H1 (cell line): ENCODE results near the gene PDE8B. TPM values are rescaled to one million over a fixed set of nuclear protein-coding genes. Genes with fewer than 3 reads are reported as not detected.

ENCODE experiments used
- CTCF ChIA-PET: fragments of 300-600 bp; sonication (Branson Sonifier 250); formaldehyde crosslinking; loops from one replicate; lab custom pipeline; 2021; ENCODE audit not compliant: partially characterized antibody; lab: Charles Lee
- POLR2A ChIA-PET: fragments of 300-600 bp; sonication (Branson Sonifier 250); formaldehyde crosslinking; loops from one replicate; lab custom pipeline; 2021; ENCODE audit warnings: inconsistent platforms; ENCODE audit not compliant: partially characterized antibody; lab: Charles Lee
- DNase-seq, 2 experiments: peaks; one replicate each; pipeline versions ENCODE4 v3.0.0 to v3.0.0-alpha.2; 2010 to 2022; ENCODE audit warnings: low spot score in 2 of 2, low read depth in 1 of 2, mixed read lengths in 1 of 2
- FAIRE-seq: peaks from 2 replicates; lab custom pipeline; 2011; peaks lifted over from hg19 to GRCh38; lab: Jason Lieb, UNC
- H2AFZ ChIP-seq: 2 replicates; pipeline ENCODE4 v1.8.1; 2012; ENCODE audit warnings: low read length, inconsistent platforms
- H2AK5ac ChIP-seq: 2 replicates; pipeline ENCODE4 v1.6.1; 2013; ENCODE audit warnings: low read depth, low read length
- H2BK120ac ChIP-seq: replicated peaks from 2 replicates; pipeline ENCODE3; 2013; ENCODE audit warnings: low read depth, low read length, inconsistent platforms
- H2BK12ac ChIP-seq: 2 replicates; pipeline ENCODE4 v1.6.1; 2013; ENCODE audit warnings: low read depth, low read length
- H2BK15ac ChIP-seq: 2 replicates; pipeline ENCODE4 v1.6.1; 2013; ENCODE audit warnings: low read length
- H2BK20ac ChIP-seq: 2 replicates; pipeline ENCODE4 v1.6.1; 2013; ENCODE audit warnings: low read length
- H2BK5ac ChIP-seq: 2 replicates; pipeline ENCODE4 v1.6.1; 2013; ENCODE audit warnings: low read depth, low read length
- H3K14ac ChIP-seq: 2 replicates; pipeline ENCODE4 v1.6.1; 2013; ENCODE audit warnings: inconsistent platforms; ENCODE audit not compliant: insufficient read length
- H3K18ac ChIP-seq: 2 replicates; pipeline ENCODE4 v1.6.1; 2013; ENCODE audit warnings: low read length; ENCODE audit errors: extremely low read depth
- H3K23ac ChIP-seq: 2 replicates; pipeline ENCODE4 v1.6.1; 2013; ENCODE audit warnings: inconsistent platforms; ENCODE audit not compliant: insufficient read length
- H3K23me2 ChIP-seq: 2 replicates; pipeline ENCODE4 v1.6.1; 2013; ENCODE audit warnings: low read depth, low read length
- H3K27ac ChIP-seq: 2 replicates; pipeline ENCODE4 v1.6.1; 2011; ENCODE audit warnings: low read depth, low read length, inconsistent platforms
- H3K27me3 ChIP-seq, 4 experiments: replicated peaks in 1 of 4; 1 replicate in 1 of 4; 2 replicates in 3 of 4; pipeline versions ENCODE4 v1.6.1 to v1.8.1; 2011 to 2013; ENCODE audit warnings: low read length in 3 of 4, mild to moderate bottlenecking in 3 of 4, inconsistent platforms in 2 of 4, mixed read lengths in 2 of 4, moderate library complexity in 1 of 4; ENCODE audit not compliant: control insufficient read depth in 3 of 4, insufficient read depth in 3 of 4; ENCODE audit errors: extremely low read depth in 1 of 4
- H3K36me3 ChIP-seq, 4 experiments: 2 replicates each; pipeline versions ENCODE4 v1.6.1 to v1.8.1; 2011 to 2013; ENCODE audit warnings: mild to moderate bottlenecking in 4 of 4, low read length in 3 of 4, moderate library complexity in 2 of 4, control low read depth in 1 of 4, inconsistent platforms in 1 of 4; ENCODE audit not compliant: insufficient read depth in 4 of 4, control insufficient read depth in 2 of 4
- H3K4ac ChIP-seq: replicated peaks from 2 replicates; pipeline ENCODE3; 2013; ENCODE audit warnings: low read length, low read depth, mixed read lengths, inconsistent platforms; ENCODE audit not compliant: insufficient read length
- H3K4me1 ChIP-seq, 4 experiments: replicated peaks in 1 of 4; 1 replicate in 1 of 4; 2 replicates in 3 of 4; pipeline versions ENCODE4 v1.6.1 to v1.8.1; 2011 to 2013; ENCODE audit warnings: low read length in 3 of 4, inconsistent platforms in 2 of 4, mixed read lengths in 1 of 4; ENCODE audit not compliant: insufficient read depth in 4 of 4, control insufficient read depth in 3 of 4
- H3K4me2 ChIP-seq, 2 experiments: 2 replicates each; pipeline versions ENCODE4 v1.6.1 to v1.8.1; 2011 to 2013; ENCODE audit warnings: low read depth in 2 of 2, low read length in 2 of 2, control low read depth in 1 of 2, inconsistent platforms in 1 of 2, mild to moderate bottlenecking in 1 of 2; ENCODE audit not compliant: insufficient read depth in 1 of 2
- H3K4me3 ChIP-seq, 4 experiments: fragments of 200-600, 300-600 bp in 1 of 4; sonication (generic), shearing (Covaris generic), sonication (Bioruptor Twin) in 1 of 4; 2 replicates each; pipeline versions ENCODE4 v1.5.1 to v1.8.1; 2011 to 2016; ENCODE audit warnings: low read length in 4 of 4, low read depth in 3 of 4, control low read depth in 2 of 4, inconsistent platforms in 2 of 4, mild to moderate bottlenecking in 2 of 4, mixed read lengths in 1 of 4, moderate library complexity in 1 of 4; ENCODE audit not compliant: insufficient read depth in 2 of 4; ENCODE audit errors: extremely low read depth in 1 of 4
- H3K56ac ChIP-seq: replicated peaks from 2 replicates; pipeline ENCODE3; 2013; ENCODE audit warnings: low read depth, mild to moderate bottlenecking, mixed read lengths, low read length, inconsistent platforms; ENCODE audit not compliant: insufficient read length
- H3K79me1 ChIP-seq: 2 replicates; pipeline ENCODE4 v1.6.1; 2013; ENCODE audit warnings: low read depth, low read length, control low read depth
- H3K79me2 ChIP-seq, 2 experiments: 2 replicates each; pipeline versions ENCODE4 v1.6.1 to v1.8.1; 2012 to 2013; ENCODE audit warnings: low read length in 2 of 2, mild to moderate bottlenecking in 2 of 2, inconsistent platforms in 1 of 2; ENCODE audit not compliant: insufficient read depth in 2 of 2, control insufficient read depth in 1 of 2
- H3K9ac ChIP-seq, 4 experiments: replicated peaks in 1 of 4; 1 replicate in 1 of 4; 2 replicates in 3 of 4; pipeline versions ENCODE4 v1.6.1 to v1.8.1; 2011 to 2013; ENCODE audit warnings: low read depth in 3 of 4, low read length in 3 of 4, control low read depth in 2 of 4, mild to moderate bottlenecking in 2 of 4, moderate library complexity in 2 of 4, inconsistent platforms in 1 of 4; ENCODE audit errors: extremely low read depth in 1 of 4
- H3K9me3 ChIP-seq, 2 experiments: 2 replicates each; pipeline versions ENCODE4 v1.6.1 to v1.8.1; 2012 to 2013; ENCODE audit warnings: mild to moderate bottlenecking in 2 of 2, moderate library complexity in 2 of 2, control low read depth in 1 of 2, inconsistent platforms in 1 of 2, low read depth in 1 of 2, low read length in 1 of 2, mixed read lengths in 1 of 2; ENCODE audit not compliant: insufficient read depth in 2 of 2
- H4K20me1 ChIP-seq, 2 experiments: replicated peaks in 1 of 2; 2 replicates each; pipeline versions ENCODE3 to v1.8.1; 2011 to 2013; ENCODE audit warnings: inconsistent platforms in 2 of 2, low read length in 2 of 2, mild to moderate bottlenecking in 1 of 2; ENCODE audit not compliant: insufficient read depth in 2 of 2, control insufficient read depth in 1 of 2
- H4K5ac ChIP-seq: 2 replicates; pipeline ENCODE4 v1.6.1; 2013; ENCODE audit warnings: low read length, low read depth, mixed read lengths, inconsistent platforms; ENCODE audit not compliant: insufficient read length
- H4K8ac ChIP-seq: 2 replicates; pipeline ENCODE4 v1.8.0; 2013; ENCODE audit warnings: mild to moderate bottlenecking, moderate library complexity, low read length, inconsistent platforms; ENCODE audit not compliant: insufficient read depth; ENCODE audit errors: extremely low read depth
- H4K91ac ChIP-seq: replicated peaks from 2 replicates; pipeline ENCODE3; 2013; ENCODE audit warnings: low read length, mixed read lengths, inconsistent platforms; ENCODE audit not compliant: insufficient read length
- BCL11A ChIP-seq, 2 experiments: IDR thresholded peaks; one replicate each; pipeline ENCODE4 v1.6.1; 2011; ENCODE audit warnings: low read depth in 2 of 2, low read length in 2 of 2, mild to moderate bottlenecking in 2 of 2
- CBX5 ChIP-seq: fragments of 300-800, 300-1000 bp; sonication (generic); IDR thresholded peaks from 2 replicates; pipeline ENCODE4 v1.7.1; 2016; ENCODE audit warnings: antibody characterized with exemption, low read length, low read depth
- CBX8 ChIP-seq: fragments of 300-800, 300-1000 bp; sonication (generic); IDR thresholded peaks from 2 replicates; pipeline ENCODE4 v1.7.1; 2016; ENCODE audit warnings: low read depth, low read length, borderline replicate concordance
- CREB1 ChIP-seq: IDR thresholded peaks from 2 replicates; pipeline ENCODE4 v1.6.1; 2012; ENCODE audit warnings: inconsistent platforms
- EGR1 ChIP-seq: IDR thresholded peaks from 2 replicates; pipeline ENCODE4 v1.6.1; 2011; ENCODE audit warnings: low read depth, low read length, borderline replicate concordance
- EZH2 ChIP-seq: fragments of 200-600 bp; sonication (generic); IDR thresholded peaks from 2 replicates; pipeline ENCODE4 v1.7.1; 2012; ENCODE audit warnings: low read depth, mild to moderate bottlenecking, moderate library complexity, low read length, inconsistent platforms; ENCODE audit not compliant: severe bottlenecking
- HDAC2 ChIP-seq, 2 experiments: fragments of 300-600 bp in 1 of 2; sonication (generic) in 1 of 2; IDR thresholded peaks; 2 replicates each; pipeline ENCODE4 v1.6.1; 2011 to 2012; ENCODE audit warnings: low read depth in 2 of 2, low read length in 2 of 2, mild to moderate bottlenecking in 2 of 2, moderate library complexity in 2 of 2, borderline replicate concordance in 1 of 2, inconsistent platforms in 1 of 2
- HDAC6 ChIP-seq: IDR thresholded peaks from one replicate; pipeline ENCODE4 v1.7.1; 2012; ENCODE audit warnings: low read depth, mild to moderate bottlenecking, inconsistent platforms, low read length, moderate library complexity
- JUN ChIP-seq: IDR thresholded peaks from 2 replicates; pipeline ENCODE4 v1.6.1; 2011; ENCODE audit warnings: low read depth, mild to moderate bottlenecking, improper control_type of control experiment, low read length
- JUND ChIP-seq: IDR thresholded peaks from 2 replicates; pipeline ENCODE4 v1.6.1; 2011; ENCODE audit warnings: mild to moderate bottlenecking, improper control_type of control experiment, low read length
- NANOG ChIP-seq: IDR thresholded peaks from 2 replicates; pipeline ENCODE4 v1.6.1; 2011; ENCODE audit warnings: low read length, low read depth, mild to moderate bottlenecking, inconsistent platforms; ENCODE audit not compliant: insufficient read depth, poor library complexity, severe bottlenecking
- RXRA ChIP-seq: IDR thresholded peaks from 2 replicates; pipeline ENCODE4 v1.6.1; 2011; ENCODE audit warnings: low read depth, mild to moderate bottlenecking, low read length, moderate library complexity; ENCODE audit not compliant: insufficient read depth
- SP1 ChIP-seq: IDR thresholded peaks from 2 replicates; pipeline ENCODE4 v1.6.1; 2011; ENCODE audit warnings: low read depth, low read length
- SP2 ChIP-seq: IDR thresholded peaks from 2 replicates; pipeline ENCODE4 v1.6.1; 2012; ENCODE audit warnings: mild to moderate bottlenecking, low read length, inconsistent platforms
- SP4 ChIP-seq: IDR thresholded peaks from 2 replicates; pipeline ENCODE4 v1.6.1; 2012; ENCODE audit warnings: low read length, inconsistent platforms
- TCF12 ChIP-seq: IDR thresholded peaks from 2 replicates; pipeline ENCODE4 v1.6.1; 2011; ENCODE audit warnings: low read depth, mild to moderate bottlenecking, low read length
- WGBS, 2 experiments: shearing (Covaris generic) in 1 of 2; methylation state at CpG; one replicate each; pipeline versions ENCODE4 v1.1.6 to v1.1.7; 2013 to 2015; ENCODE audit warnings: low lambda C conversion rate in 2 of 2, mixed read lengths in 2 of 2, inconsistent platforms in 1 of 2, low coverage in 1 of 2, missing lambda C conversion rate in 1 of 2; ENCODE audit not compliant: insufficient replicate concordance in 2 of 2, insufficient coverage in 1 of 2, insufficient read length in 1 of 2; ENCODE audit errors: extremely low coverage in 1 of 2, missing lambda C conversion rate in 1 of 2; 5-methylcytosine and 5-hydroxymethylcytosine counted together
- polyA plus RNA-seq, 7 experiments: library from polyadenylated mRNA; depleted of rRNA in 3 of 7; stranded (reverse) in 5 of 7; unstranded in 2 of 7; fragments of >200 nt in 5 of 7; fragments of 200-250 nt in 2 of 7; gene quantifications; 1 replicate in 5 of 7; 2 replicates in 1 of 7; 4 replicates in 1 of 7; pipeline versions ENCODE4 v1.2.1 to v1.2.3, GENCODE V29; 2011 to 2013; ENCODE audit warnings: missing spikeins in 2 of 7, mixed read lengths in 2 of 7
- total RNA-seq: library from RNA; stranded (reverse); fragmentation: NEBNext Ultra II Directional; extraction: Animal tissue kit (Norgen Biotek cat#: 25700); gene quantifications from 2 replicates; pipeline ENCODE4 v1.2.1, GENCODE V29; 2021

Gene PDE8B
- total and polyA plus RNA-seq, 2 of the 8 experiments (the other 6 are each of a cell fraction or from before 2014, with no cell fraction given) = 0.32 to 1.1 TPM

DNA sequence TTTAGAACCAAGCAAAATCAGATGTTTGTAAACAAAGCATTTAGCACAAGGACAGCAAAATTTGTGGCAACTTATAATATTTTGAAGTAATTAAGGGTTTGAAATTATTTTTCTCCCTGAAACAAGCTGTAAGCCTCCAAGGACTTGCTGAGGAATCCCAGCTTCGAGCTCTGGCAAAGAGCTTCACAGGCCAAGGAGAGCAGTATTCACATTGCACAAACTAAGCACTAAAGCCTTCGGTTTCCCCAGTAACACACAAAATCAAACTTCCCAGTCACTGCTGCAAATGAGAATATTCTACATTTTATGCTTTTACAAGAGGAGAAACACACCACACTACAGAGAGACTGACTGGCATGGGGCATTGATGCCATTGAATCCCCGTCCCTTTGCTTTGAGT lies 179.7 kb downstream of the PDE8B start:
- Histone ChIP-seq H3K79me2 (no peaks in the 10 kb centered on the region), H3K79me1 (no peaks in the 10 kb centered on the region; the same call in 1 of the 2 replicates), H3K14ac (no peak overlapping the region), H2BK20ac (no peak overlapping the region), H2BK12ac (no peak overlapping the region), H4K20me1 (no peaks in the 10 kb centered on the region), H3K27me3 (no peaks in the 10 kb centered on the region), H3K4me1 (0 out of 7 replicates have a peak, but pooled peaks cover 0 to 2% (median 0%) of the 10 kb centered on the region in 4 experiments), H3K23ac (no peak overlapping the region), H3K4me2 (no peak overlapping the region), H3K9me3 (no peaks in the 10 kb centered on the region), H4K8ac (no peak overlapping the region), H4K91ac (no peak overlapping the region), H3K4ac (no peak overlapping the region), H3K23me2 (no peaks in the 10 kb centered on the region), H2BK120ac (no peak overlapping the region), H4K5ac (no peak overlapping the region), H2AFZ (no peak overlapping the region), H3K27ac (no peak overlapping the region), H2BK15ac (no peak overlapping the region), H3K56ac (no peak overlapping the region), H3K36me3 (no peaks in the 10 kb centered on the region), H2BK5ac (no peak overlapping the region), H3K9ac (no peak overlapping the region), H3K18ac (no peak overlapping the region), H2AK5ac (no peak overlapping the region), H3K4me3 (no peak overlapping the region)
- POLR2A ChIA-PET = no interaction called here
- CTCF ChIA-PET = no interaction called here
- TF ChIP-seq HDAC2 (IDR thresholded peaks at IDR 0.05; ENCODE audit: borderline replicate concordance in 1 of 2, low read depth in 2 of 2, low read length in 2 of 2) (no peak), CBX5 (no peak), SP4 (no peak), JUND (no peak), EGR1 (no peak), RXRA (no peak), BCL11A (IDR thresholded peaks at IDR 0.05; ENCODE audit: low read depth in 2 of 2, low read length in 2 of 2) (no peak), JUN (no peak), NANOG (no peak), SP2 (no peak), CREB1 (no peak), HDAC6 (no peak), CBX8 (no peak), EZH2 (no peak), TCF12 (no peak), SP1 (no peak)
- no peak for FAIRE-seq
- DNase-seq = no peak
- 98% methylated on average over 3 of the region's 3 CpGs; no CpG with 5 or more reads in 1 of the 2 experiments for WGBS, 2 experiments
